ENCODE results near the gene BCL2L15. TPM values are rescaled to one million over a fixed set of nuclear protein-coding genes. Genes with fewer than 3 reads are reported as not detected.

The BCL2L15 gene
- total RNA-seq, 5 donors from 2014 or later (not counting 1 experiment from before 2014, with no cell fraction given) = 1.2 to 5.8 (median 1.7) TPM

- ATAC-seq (replicated peaks in 1 of 4) (no peak), DNase-seq (no peak)
- Mint-ChIP-seq H3K4me1 (peaks cover 44 to 53% (median 47%) of the 10 kb centered on the region in 3 donors), H3K9me3 (no peaks in the 10 kb centered on the region), H3K27me3 (no peaks in the 10 kb centered on the region), H3K36me3 (peaks cover 6% of the 10 kb centered on the region), H3K27ac (peak overlapping the region; percentile 98 to 99), H3K4me3 (peak overlapping the region; percentile 89 to 97 (median 96))
- no peaks in the 10 kb centered on the region for H3K36me3 ChIP-seq (ENCODE audit: control insufficient read depth in 2 of 2, extremely low read depth in 1 of 2, insufficient read depth in 1 of 2, low read length in 1 of 2)
- H3K27me3 ChIP-seq (replicated peaks in 1 of 2; ENCODE audit: control insufficient read depth in 2 of 2, extremely low read depth in 1 of 2, insufficient read depth in 2 of 2, low read length in 1 of 2) = no peaks in the 10 kb centered on the region
- peaks cover 24 to 26% of the 10 kb centered on the region in 2 experiments for H3K4me1 ChIP-seq (ENCODE audit: control insufficient read depth in 1 of 2, extremely low read depth in 1 of 2, insufficient read depth in 2 of 2, low read length in 2 of 2)
- ChIA-PET POLR2A (interaction anchor here (0.6 to 9.2 kb wide), 22 partner anchors 10 to 798 kb away, joined by 3 to 221 read pairs (median 4); partner anchors contain the start of genes AP4B1 (in 2 of the 2), DCLRE1B (in 1 of the 2) and RSBN1 (in 1 of the 2)), CTCF (interaction anchor here (0.6 to 6.2 kb wide), 13 partner anchors 11 to 116 kb away, joined by 3 to 86 read pairs (median 4); partner anchors contain the start of genes AP4B1 (in 1 of the 2), DCLRE1B (in 1 of the 2) and RSBN1 (in 1 of the 2))
- H3K9me3 ChIP-seq = no peaks in the 10 kb centered on the region
- WGBS (ENCODE audit: insufficient coverage) = no CpG with 5 or more reads among the region's 6 CpGs
- peak overlapping the region; percentile 93 to 95 for H3K4me3 ChIP-seq (ENCODE audit: control insufficient read depth in 1 of 2, extremely low read depth in 1 of 2, low read length in 1 of 2)
- H3K27ac ChIP-seq (ENCODE audit: low read length) = peak overlapping the region; percentile 95
Observed at GRCh38 chr1:113928187-113928930, 41.0 kb upstream of the BCL2L15 start.

- H3K9me3 Mint-ChIP-seq = no peaks in the 10 kb centered on the region
- DNase-seq (no peak), ATAC-seq (replicated peaks in 1 of 4) (no peak)
- no peaks in the 10 kb centered on the region for H3K36me3 Mint-ChIP-seq
- H3K27ac Mint-ChIP-seq = no peak overlapping the region
- CTCF ChIA-PET = no interaction called here
- Histone ChIP-seq H3K27me3 (replicated peaks in 1 of 2; ENCODE audit: control insufficient read depth in 2 of 2, extremely low read depth in 1 of 2, insufficient read depth in 2 of 2, low read length in 1 of 2) (peaks cover 0 to 2% of the 10 kb centered on the region in 2 experiments), H3K36me3 (ENCODE audit: control insufficient read depth in 2 of 2, extremely low read depth in 1 of 2, insufficient read depth in 1 of 2, low read length in 1 of 2) (no peaks in the 10 kb centered on the region), H3K9me3 (no peaks in the 10 kb centered on the region), H3K27ac (ENCODE audit: low read length) (no peak overlapping the region), H3K4me3 (ENCODE audit: control insufficient read depth in 1 of 2, extremely low read depth in 1 of 2, low read length in 1 of 2) (no peak overlapping the region), H3K4me1 (ENCODE audit: control insufficient read depth in 1 of 2, extremely low read depth in 1 of 2, insufficient read depth in 2 of 2, low read length in 2 of 2) (peaks cover 8 to 10% of the 10 kb centered on the region in 2 experiments)
- no CpG with 5 or more reads among the region's 2 CpGs for WGBS (ENCODE audit: insufficient coverage)
- H3K4me1 Mint-ChIP-seq = peaks cover 14 to 19% (median 14%) of the 10 kb centered on the region in 3 donors
- POLR2A ChIA-PET = interaction anchor here in 1 of 2 donors (0.6 to 1.0 kb wide), 4 partner anchors 21 to 112 kb away, joined by 3 to 11 read pairs (median 4); partner anchors contain the start of gene RSBN1
- no peaks in the 10 kb centered on the region for H3K27me3 Mint-ChIP-seq
- no peak overlapping the region for H3K4me3 Mint-ChIP-seq
Observed at GRCh38 chr1:113924473-113924872, 37.1 kb upstream of the BCL2L15 start.

- Histone ChIP-seq H3K27ac (ENCODE audit: low read length) (no peak overlapping the region), H3K27me3 (replicated peaks in 1 of 2; ENCODE audit: control insufficient read depth in 2 of 2, extremely low read depth in 1 of 2, insufficient read depth in 2 of 2, low read length in 1 of 2) (peaks cover 0 to 2% of the 10 kb centered on the region in 2 experiments), H3K36me3 (ENCODE audit: control insufficient read depth in 2 of 2, extremely low read depth in 1 of 2, insufficient read depth in 1 of 2, low read length in 1 of 2) (no peaks in the 10 kb centered on the region), H3K4me1 (ENCODE audit: control insufficient read depth in 1 of 2, extremely low read depth in 1 of 2, insufficient read depth in 2 of 2, low read length in 2 of 2) (no peaks in the 10 kb centered on the region), H3K9me3 (no peaks in the 10 kb centered on the region), H3K4me3 (ENCODE audit: control insufficient read depth in 1 of 2, extremely low read depth in 1 of 2, low read length in 1 of 2) (no peak overlapping the region)
- H3K27ac Mint-ChIP-seq = no peak overlapping the region
- H3K36me3 Mint-ChIP-seq = no peaks in the 10 kb centered on the region
- H3K9me3 Mint-ChIP-seq = no peaks in the 10 kb centered on the region
- ChIA-PET POLR2A (no interaction called here), CTCF (no interaction called here)
- 100% methylated on average over 2 of the region's 4 CpGs for WGBS (ENCODE audit: insufficient coverage)
- no peak overlapping the region for H3K4me3 Mint-ChIP-seq
- DNase-seq (no peak), ATAC-seq (replicated peaks in 1 of 4) (no peak)
- no peaks in the 10 kb centered on the region for H3K27me3 Mint-ChIP-seq
- H3K4me1 Mint-ChIP-seq = peaks cover 3 to 7% (median 3%) of the 10 kb centered on the region in 3 donors
Observed at GRCh38 chr1:113922957-113923356, 35.6 kb upstream of the BCL2L15 start.

GRCh38 chr1:113918243-113918642 lies 30.9 kb upstream of the BCL2L15 start:
- no peak overlapping the region for H3K27ac ChIP-seq (ENCODE audit: low read length)
- ChIA-PET POLR2A (interaction anchor here (0.5 to 1.3 kb wide), 4 partner anchors 10 to 72 kb away, joined by 3 to 4 read pairs (median 3); partner anchors contain the start of gene HIPK1 (in 1 of the 2)), CTCF (no interaction called here)
- Mint-ChIP-seq H3K27me3 (no peaks in the 10 kb centered on the region), H3K9me3 (no peaks in the 10 kb centered on the region), H3K4me3 (no peak overlapping the region), H3K4me1 (peaks cover 0 to 5% (median 0%) of the 10 kb centered on the region in 3 donors), H3K27ac (no peak overlapping the region), H3K36me3 (peaks cover 3% of the 10 kb centered on the region)
- peaks cover 0 to 2% of the 10 kb centered on the region in 2 experiments for H3K27me3 ChIP-seq (replicated peaks in 1 of 2; ENCODE audit: control insufficient read depth in 2 of 2, extremely low read depth in 1 of 2, insufficient read depth in 2 of 2, low read length in 1 of 2)
- H3K4me3 ChIP-seq (ENCODE audit: control insufficient read depth in 1 of 2, extremely low read depth in 1 of 2, low read length in 1 of 2) = no peak overlapping the region
- no peaks in the 10 kb centered on the region for H3K4me1 ChIP-seq (ENCODE audit: control insufficient read depth in 1 of 2, extremely low read depth in 1 of 2, insufficient read depth in 2 of 2, low read length in 2 of 2)
- ATAC-seq (replicated peaks in 1 of 4) (no peak), DNase-seq (no peak)
- no peaks in the 10 kb centered on the region for H3K9me3 ChIP-seq
- H3K36me3 ChIP-seq (ENCODE audit: control insufficient read depth in 2 of 2, extremely low read depth in 1 of 2, insufficient read depth in 1 of 2, low read length in 1 of 2) = no peaks in the 10 kb centered on the region

- no peak for ATAC-seq (replicated peaks in 1 of 4)
- Histone ChIP-seq H3K36me3 (ENCODE audit: control insufficient read depth in 2 of 2, extremely low read depth in 1 of 2, insufficient read depth in 1 of 2, low read length in 1 of 2) (peaks cover 0 to 6% of the 10 kb centered on the region in 2 donors), H3K9me3 (no peaks in the 10 kb centered on the region), H3K4me1 (ENCODE audit: control insufficient read depth in 1 of 2, extremely low read depth in 1 of 2, insufficient read depth in 2 of 2, low read length in 2 of 2) (no peaks in the 10 kb centered on the region), H3K27ac (ENCODE audit: low read length) (no peak overlapping the region), H3K27me3 (replicated peaks in 1 of 2; ENCODE audit: control insufficient read depth in 2 of 2, extremely low read depth in 1 of 2, insufficient read depth in 2 of 2, low read length in 1 of 2) (peaks cover 0 to 2% of the 10 kb centered on the region in 2 experiments), H3K4me3 (ENCODE audit: control insufficient read depth in 1 of 2, extremely low read depth in 1 of 2, low read length in 1 of 2) (no peak overlapping the region)
- Mint-ChIP-seq H3K9me3 (no peaks in the 10 kb centered on the region), H3K27me3 (no peaks in the 10 kb centered on the region), H3K4me1 (peaks cover 0 to 5% (median 0%) of the 10 kb centered on the region in 3 donors), H3K27ac (no peak overlapping the region), H3K36me3 (peaks cover 3% of the 10 kb centered on the region), H3K4me3 (no peak overlapping the region)
- 100% methylated on average over 2 of the region's 2 CpGs for WGBS (ENCODE audit: insufficient coverage)
- CTCF ChIA-PET = no interaction called here
- no peak for DNase-seq
- POLR2A ChIA-PET = interaction anchor here (0.5 to 1.3 kb wide), 6 partner anchors 11 to 499 kb away, joined by 3 to 6 read pairs (median 3); partner anchors contain the start of gene HIPK1 (in 1 of the 2)
Observed at GRCh38 chr1:113917400-113918082, 30.2 kb upstream of the BCL2L15 start.

- DNase-seq (no peak), ATAC-seq (replicated peaks in 1 of 4) (no peak)
- ChIA-PET CTCF (no interaction called here), POLR2A (interaction anchor here (0.5 to 1.1 kb wide), 3 partner anchors 14 to 498 kb away, joined by 3 to 6 read pairs (median 4); no protein-coding TSS in a partner anchor)
- Histone ChIP-seq H3K4me1 (ENCODE audit: control insufficient read depth in 1 of 2, extremely low read depth in 1 of 2, insufficient read depth in 2 of 2, low read length in 2 of 2) (no peaks in the 10 kb centered on the region), H3K27me3 (replicated peaks in 1 of 2; ENCODE audit: control insufficient read depth in 2 of 2, extremely low read depth in 1 of 2, insufficient read depth in 2 of 2, low read length in 1 of 2) (peaks cover 0 to 2% of the 10 kb centered on the region in 2 experiments), H3K36me3 (ENCODE audit: control insufficient read depth in 2 of 2, extremely low read depth in 1 of 2, insufficient read depth in 1 of 2, low read length in 1 of 2) (peaks cover 0 to 12% of the 10 kb centered on the region in 2 donors), H3K4me3 (ENCODE audit: control insufficient read depth in 1 of 2, extremely low read depth in 1 of 2, low read length in 1 of 2) (no peak overlapping the region), H3K9me3 (no peaks in the 10 kb centered on the region), H3K27ac (ENCODE audit: low read length) (no peak overlapping the region)
- Mint-ChIP-seq H3K27ac (no peak overlapping the region), H3K27me3 (no peaks in the 10 kb centered on the region), H3K9me3 (no peaks in the 10 kb centered on the region), H3K4me3 (no peak overlapping the region), H3K36me3 (peaks cover 3% of the 10 kb centered on the region), H3K4me1 (peaks cover 0 to 5% (median 0%) of the 10 kb centered on the region in 3 donors)
- no CpG with 5 or more reads among the region's 5 CpGs for WGBS (ENCODE audit: insufficient coverage)
Observed at GRCh38 chr1:113916974-113917373, 29.6 kb upstream of the BCL2L15 start.

All from T-cell (primary cell).